GM13977 (cell line): ENCODE measurements around the gene SCIN.

Experiments used
- DNase-seq: peaks from one replicate; pipeline ENCODE4 v3.0.0; 2012; ENCODE audit warnings: low spot score
- CTCF ChIP-seq: IDR thresholded peaks from 2 replicates; pipeline ENCODE4 v1.5.1; 2012; ENCODE audit warnings: mild to moderate bottlenecking, control low read depth; ENCODE audit not compliant: insufficient read depth; ENCODE audit errors: extremely low read depth, missing control alignments
- in situ Hi-C: fragments of 300-500 bp; cut with MboI; formaldehyde crosslinking; loops from one replicate; pipeline ENCODE4 v1.12.0; 2022; ENCODE audit warnings: low sequenced_read_pairs, low pct_unique_long_range_greater_than_20kb, mixed read lengths, inconsistent platforms; ENCODE audit not compliant: unreplicated experiment

Gene SCIN

GRCh38 chr7:12601302-12601869 is 30.9 kb downstream of the SCIN start:
- DNase-seq: no peak
- in situ Hi-C loops: no loop called here
- TF ChIP-seq CTCF: no peak

DNA sequence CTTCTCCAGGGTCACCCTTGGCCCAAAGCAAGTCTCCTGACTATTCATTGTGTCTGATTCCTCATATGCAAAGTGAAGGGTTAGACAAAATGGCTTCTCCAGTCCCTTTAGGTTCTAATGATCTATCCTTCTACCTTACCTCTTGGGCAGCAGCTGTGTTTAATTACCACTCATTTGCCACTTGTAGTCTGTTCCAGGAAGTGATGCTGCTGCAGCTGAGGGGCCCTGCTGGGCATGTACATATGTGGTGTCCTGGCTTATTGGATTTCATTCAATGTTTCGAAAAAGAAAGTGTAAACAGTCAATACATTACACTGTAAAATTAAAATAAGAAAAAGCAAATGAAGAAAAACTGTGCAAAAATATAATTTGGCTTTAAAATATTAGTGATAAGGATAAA is 36.6 kb downstream of the SCIN start:
- no peak for TF ChIP-seq CTCF
- DNase-seq: no peak
- in situ Hi-C loops: no loop called here

DNA sequence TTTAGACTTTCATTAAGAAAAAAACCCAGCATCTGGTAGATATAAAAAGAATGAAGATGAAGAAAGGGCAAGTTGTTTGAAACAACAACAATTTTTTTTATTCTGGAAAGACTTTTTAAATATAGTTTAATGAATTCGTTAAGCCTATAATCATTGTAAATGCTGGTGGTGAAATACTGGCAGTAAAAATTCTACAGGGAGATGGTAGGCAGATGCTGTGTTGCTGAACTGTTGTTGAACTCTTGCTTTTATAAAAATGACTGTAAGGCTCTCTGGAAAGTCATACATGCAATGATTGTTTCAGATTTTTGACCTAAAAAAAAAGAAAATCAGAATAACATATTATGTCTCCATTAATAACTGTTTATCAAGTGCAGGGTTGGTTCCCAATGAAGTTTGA is 39.0 kb downstream of the SCIN start:
- no peak for DNase-seq
- in situ Hi-C loops: no loop called here
- TF ChIP-seq CTCF: no peak

DNA sequence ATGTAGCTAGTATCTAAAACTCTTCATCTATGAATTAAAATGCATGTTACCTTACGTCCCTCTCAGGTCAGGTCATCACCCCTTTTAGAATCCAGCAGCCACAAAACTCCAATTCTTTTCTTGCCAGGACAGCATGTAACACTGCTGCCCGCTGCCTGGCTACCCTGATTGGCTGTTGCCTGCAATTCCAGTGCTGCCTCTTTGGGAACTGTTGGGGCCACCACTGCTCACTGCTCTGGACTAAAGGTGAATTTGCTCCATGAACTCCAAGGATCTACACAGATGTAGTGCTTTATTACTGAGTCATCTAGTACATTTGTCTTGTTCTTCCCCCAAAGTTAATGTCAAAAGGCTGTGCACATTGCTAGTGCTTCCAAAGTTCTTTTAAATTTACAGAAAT is 40.4 kb downstream of the SCIN start:
- in situ Hi-C loops: no loop called here
- DNase-seq: no peak

DNA sequence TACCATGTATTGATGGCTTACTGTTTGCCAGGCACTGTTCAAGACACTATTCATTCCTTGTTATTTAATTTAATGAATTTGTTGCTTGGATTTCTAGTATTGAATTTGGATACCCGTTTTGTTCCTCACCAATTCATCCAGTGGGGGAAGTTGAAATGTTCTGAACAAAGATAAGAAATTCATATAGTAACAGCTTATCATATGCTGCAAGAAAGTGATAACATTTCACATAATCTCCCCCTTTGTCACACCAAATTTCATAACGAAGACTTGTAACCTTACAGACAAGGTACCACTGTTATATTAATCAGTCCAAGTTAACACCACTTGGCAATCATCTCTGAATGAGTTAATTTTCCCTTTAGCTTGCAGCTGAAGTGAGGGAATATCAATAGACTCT is 42.1 kb downstream of the SCIN start:
- in situ Hi-C loops: no loop called here
- TF ChIP-seq CTCF: no peak
- no peak for DNase-seq

More for the DNA sequence above, 40.4 kb downstream of the SCIN start:
- no peak for TF ChIP-seq CTCF

- in situ Hi-C loops: no loop called here
- DNase-seq: no peak
- TF ChIP-seq CTCF: no peak
These were observed 49.0 kb downstream of the SCIN start for GRCh38 chr7:12619461-12620069.

DNA sequence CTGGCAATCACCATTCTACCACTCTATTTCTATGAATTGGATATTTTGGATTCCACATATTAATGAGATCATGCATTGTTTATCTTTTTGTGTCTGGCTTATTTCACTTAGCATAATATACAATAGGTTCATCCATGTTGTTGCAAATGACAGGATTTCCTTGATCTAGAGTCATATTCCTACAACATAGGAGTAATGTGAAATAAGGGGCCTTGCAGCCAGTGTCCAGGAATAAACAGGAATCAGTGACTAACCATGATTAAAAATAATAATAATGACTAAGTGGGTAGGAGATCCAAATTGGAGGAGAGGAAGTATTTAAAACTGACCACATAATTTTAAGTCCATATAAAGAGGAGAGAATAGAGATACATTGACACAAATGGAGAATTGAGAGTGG is 49.9 kb downstream of the SCIN start:
- DNase-seq: no peak

More for the DNA sequence above, 49.9 kb downstream of the SCIN start:
- no peak for TF ChIP-seq CTCF
- in situ Hi-C loops: no loop called here
